ENCODE measurements around the gene RNASE13.
"Not testable (repeated sequence)": the region's sequence is repeated elsewhere in the genome, so short reads cannot be mapped to it uniquely, and the experiment has no call there.

The RNASE13 gene

DNA sequence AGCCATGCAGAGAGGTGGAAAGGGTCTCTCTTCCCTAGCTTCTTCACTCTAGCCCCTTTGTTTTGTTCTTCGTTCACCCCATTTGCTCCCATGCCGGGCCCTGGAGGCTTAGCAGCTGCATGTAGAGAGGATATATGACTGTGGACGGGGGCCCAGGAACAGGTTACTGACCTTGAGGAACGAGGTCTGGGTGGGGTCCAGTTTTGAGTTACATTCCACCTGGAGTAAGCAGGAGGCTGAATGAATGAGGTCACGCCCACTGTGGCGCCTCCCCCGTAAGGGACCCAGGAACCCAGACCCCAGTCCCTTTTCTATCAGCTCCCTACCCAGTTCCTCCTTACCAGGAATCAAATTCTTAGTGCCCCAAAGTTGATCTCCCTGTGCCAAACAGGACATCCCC is 16.3 kb downstream of the RNASE13 start:
- TF ChIP-seq, protein P1, sequence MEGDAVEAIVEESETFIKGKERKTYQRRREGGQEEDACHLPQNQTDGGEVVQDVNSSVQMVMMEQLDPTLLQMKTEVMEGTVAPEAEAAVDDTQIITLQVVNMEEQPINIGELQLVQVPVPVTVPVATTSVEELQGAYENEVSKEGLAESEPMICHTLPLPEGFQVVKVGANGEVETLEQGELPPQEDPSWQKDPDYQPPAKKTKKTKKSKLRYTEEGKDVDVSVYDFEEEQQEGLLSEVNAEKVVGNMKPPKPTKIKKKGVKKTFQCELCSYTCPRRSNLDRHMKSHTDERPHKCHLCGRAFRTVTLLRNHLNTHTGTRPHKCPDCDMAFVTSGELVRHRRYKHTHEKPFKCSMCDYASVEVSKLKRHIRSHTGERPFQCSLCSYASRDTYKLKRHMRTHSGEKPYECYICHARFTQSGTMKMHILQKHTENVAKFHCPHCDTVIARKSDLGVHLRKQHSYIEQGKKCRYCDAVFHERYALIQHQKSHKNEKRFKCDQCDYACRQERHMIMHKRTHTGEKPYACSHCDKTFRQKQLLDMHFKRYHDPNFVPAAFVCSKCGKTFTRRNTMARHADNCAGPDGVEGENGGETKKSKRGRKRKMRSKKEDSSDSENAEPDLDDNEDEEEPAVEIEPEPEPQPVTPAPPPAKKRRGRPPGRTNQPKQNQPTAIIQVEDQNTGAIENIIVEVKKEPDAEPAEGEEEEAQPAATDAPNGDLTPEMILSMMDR (IDR thresholded peaks at IDR 0.05; ENCODE audit: borderline replicate concordance, control extremely low read depth, extremely low read depth, insufficient read depth, missing control alignments), result no peak
- DNase-seq (ENCODE audit: low spot score), result no peak
- in situ Hi-C loops (cut with MboI; ENCODE audit: low sequenced_read_pairs, unreplicated experiment), result loop anchor here (10.0 kb wide), 1 partner anchor 77 kb away; the partner anchor contains the start of gene ZNF219

DNA sequence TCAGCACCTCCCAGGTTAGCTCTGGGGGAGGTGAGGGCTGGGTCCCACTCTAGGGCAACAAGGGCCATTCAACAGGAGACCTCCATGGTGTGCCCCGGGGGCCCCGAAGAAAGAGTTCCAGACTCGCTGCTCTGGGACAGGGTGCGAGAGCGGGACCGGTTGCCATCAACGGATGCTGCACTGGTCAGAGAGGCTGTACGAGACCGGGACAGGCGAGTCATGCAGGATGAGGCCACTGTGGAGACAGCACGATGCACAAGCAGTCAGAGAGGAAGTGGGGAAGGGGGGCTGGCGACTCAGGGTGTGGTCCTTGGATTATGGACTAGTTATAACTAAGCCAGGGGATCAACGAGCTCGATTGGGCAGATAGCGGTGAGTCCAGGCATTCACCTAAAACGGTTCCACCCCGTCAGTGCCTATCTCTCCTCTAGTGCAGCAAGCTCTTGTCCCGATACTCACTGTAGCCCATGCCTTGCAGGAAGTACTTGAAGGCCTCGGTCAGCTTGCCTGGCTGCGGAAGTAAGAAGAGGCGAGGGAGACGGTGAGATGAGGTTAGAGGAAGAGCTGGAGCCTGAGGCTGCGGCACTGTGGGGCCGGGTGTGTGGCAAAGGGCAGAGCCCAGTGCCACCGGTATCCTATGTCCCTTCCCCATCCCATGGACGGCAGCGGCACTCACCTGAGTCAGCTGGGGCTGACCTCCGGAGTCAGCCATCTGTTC is 16.9 kb downstream of the RNASE13 start:
- in situ Hi-C loops (cut with MboI; ENCODE audit: low sequenced_read_pairs, unreplicated experiment), result loop anchor here (10.0 kb wide), 1 partner anchor 77 kb away; the partner anchor contains the start of gene ZNF219

DNA sequence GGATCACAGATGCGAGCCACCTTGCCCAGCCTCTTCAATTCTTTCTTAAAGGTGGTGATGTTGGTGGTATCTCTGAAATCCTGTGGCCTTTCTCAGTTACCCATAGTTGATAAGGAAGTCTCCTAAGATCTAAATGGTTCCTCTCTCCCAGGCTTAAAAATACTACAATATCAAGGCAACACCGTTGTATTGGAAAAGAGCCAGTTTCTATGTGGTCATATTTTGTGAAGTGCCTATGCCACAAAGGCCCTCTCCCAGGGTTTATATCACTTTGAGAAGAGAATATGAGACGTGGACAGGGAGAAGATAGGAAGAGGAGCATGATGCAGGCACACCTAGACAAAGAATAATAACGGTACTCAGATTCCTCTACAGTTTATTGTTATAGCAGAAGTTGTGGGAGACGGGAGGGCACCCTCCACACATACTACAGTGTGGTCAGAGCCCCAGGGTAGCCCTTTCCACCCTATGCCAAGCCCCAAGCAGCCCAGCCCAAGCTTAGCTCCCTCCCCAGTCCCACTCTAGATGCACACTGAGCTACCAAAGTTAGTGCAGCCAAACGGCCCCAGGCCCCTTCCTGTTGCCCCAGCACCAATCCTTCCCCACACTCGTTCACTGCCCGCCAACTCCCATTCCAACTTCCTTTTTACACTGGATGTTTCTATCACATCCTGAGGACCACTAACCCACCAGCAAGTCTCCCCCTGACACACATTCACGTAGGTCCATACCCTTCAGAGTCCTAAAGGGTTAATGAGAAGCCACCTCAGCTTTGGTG is 18.0 kb downstream of the RNASE13 start:
- in situ Hi-C loops (cut with MboI; ENCODE audit: low sequenced_read_pairs, unreplicated experiment), result loop anchor here (10.0 kb wide), 1 partner anchor 78 kb away; the partner anchor contains the start of gene ZNF219
- TF ChIP-seq, protein P1 (IDR thresholded peaks at IDR 0.05; ENCODE audit: borderline replicate concordance, control extremely low read depth, extremely low read depth, insufficient read depth, missing control alignments), result no peak
- no peak for DNase-seq (ENCODE audit: low spot score)

More for the DNA sequence above, 16.9 kb downstream of the RNASE13 start:
- TF ChIP-seq, protein P1 (IDR thresholded peaks at IDR 0.05; ENCODE audit: borderline replicate concordance, control extremely low read depth, extremely low read depth, insufficient read depth, missing control alignments), result no peak
- no peak for DNase-seq (ENCODE audit: low spot score)

DNA sequence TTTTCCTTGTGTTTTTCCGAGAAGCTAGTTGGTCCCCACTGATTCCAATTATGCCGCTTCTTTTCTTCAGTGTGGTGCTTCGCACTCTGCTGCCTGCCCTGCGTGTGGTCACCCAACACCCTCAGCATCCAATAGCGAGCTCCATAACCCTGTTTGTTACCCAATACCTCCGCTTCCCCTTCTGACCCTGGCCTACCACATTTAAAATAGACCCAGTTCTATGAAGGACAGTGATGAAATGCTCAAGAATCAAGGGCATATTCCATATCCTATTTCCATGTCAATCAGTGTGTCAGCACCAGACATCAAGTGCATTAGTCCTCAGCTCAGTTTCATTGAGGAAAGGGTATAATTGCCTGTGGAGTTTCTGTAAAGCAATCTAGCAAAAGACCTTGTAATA is 19.3 kb downstream of the RNASE13 start:
- in situ Hi-C loops (cut with MboI; ENCODE audit: low sequenced_read_pairs, unreplicated experiment), result loop anchor here (10.0 kb wide), 1 partner anchor 79 kb away; the partner anchor contains the start of gene ZNF219
- no peak for DNase-seq (ENCODE audit: low spot score)
- TF ChIP-seq, protein P1 (IDR thresholded peaks at IDR 0.05; ENCODE audit: borderline replicate concordance, control extremely low read depth, extremely low read depth, insufficient read depth, missing control alignments), result no peak

DNA sequence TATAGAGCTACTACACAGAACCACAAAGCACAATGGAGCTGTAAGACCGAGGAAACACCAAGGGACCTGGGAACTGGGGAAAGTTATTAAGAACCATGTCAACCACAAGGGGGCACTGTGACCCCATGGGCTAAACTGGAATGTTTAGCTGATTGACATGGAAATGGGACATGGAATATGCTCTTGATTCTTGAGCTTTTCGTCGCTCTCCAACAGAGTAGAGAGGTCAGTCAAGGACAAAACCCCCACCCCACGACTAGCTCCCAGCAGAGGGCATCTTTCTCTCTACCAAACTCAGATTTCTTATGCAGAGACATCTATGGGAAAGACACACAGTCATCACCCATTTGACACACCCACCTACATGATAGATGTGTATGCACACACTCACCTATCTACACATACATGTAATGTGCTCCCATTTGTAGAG is 19.8 kb downstream of the RNASE13 start:
- in situ Hi-C loops (cut with MboI; ENCODE audit: low sequenced_read_pairs, unreplicated experiment), result loop anchor here (10.0 kb wide), 1 partner anchor 80 kb away; the partner anchor contains the start of gene ZNF219
- peak; percentile 70 for DNase-seq (ENCODE audit: low spot score)
- TF ChIP-seq, protein P1 (IDR thresholded peaks at IDR 0.05; ENCODE audit: borderline replicate concordance, control extremely low read depth, extremely low read depth, insufficient read depth, missing control alignments), result peak; percentile 73

DNA sequence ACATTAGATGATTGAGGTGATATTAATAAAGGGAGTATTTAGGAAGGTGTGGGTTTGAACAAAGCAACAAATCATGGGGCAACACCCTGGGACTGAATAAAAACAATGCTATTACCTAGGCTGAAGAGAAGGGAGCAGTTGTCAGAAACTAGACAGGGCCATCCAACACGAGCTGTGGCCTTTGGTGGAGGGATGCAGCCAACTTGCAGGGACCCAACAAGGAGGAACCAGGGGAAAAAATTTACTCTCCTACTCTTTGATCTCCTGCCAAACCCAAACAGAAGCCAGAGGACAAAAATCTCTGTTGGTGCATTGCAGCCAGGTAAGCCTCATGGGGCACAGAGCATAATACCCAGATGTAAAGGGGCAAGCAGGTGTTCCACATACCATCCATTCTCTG is 23.5 kb downstream of the RNASE13 start:
- in situ Hi-C loops (cut with MboI; ENCODE audit: low sequenced_read_pairs, unreplicated experiment), result loop anchor here (10.0 kb wide), 1 partner anchor 84 kb away; the partner anchor contains the start of gene ZNF219
- TF ChIP-seq, protein P1 (IDR thresholded peaks at IDR 0.05; ENCODE audit: borderline replicate concordance, control extremely low read depth, extremely low read depth, insufficient read depth, missing control alignments), result no peak
- DNase-seq (ENCODE audit: low spot score), result no peak

DNA sequence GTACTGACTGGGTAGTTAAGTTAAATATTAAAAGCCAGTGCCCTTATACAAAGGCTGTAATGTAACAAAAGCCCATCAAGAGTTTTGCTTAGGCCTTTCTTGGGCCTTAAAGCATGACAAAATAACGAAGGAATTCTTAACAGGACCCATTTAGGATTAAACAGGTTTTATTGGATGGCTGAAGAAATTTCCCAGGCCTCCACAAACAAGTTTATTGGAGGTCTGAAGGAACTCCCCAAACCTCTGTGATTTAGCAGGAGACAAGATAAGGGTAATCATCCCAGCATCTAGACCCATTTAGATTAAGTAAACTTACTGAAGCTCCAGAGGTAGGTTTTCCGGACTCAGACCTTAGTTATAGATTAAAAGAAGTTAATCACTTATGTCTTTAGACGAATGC is 24.9 kb downstream of the RNASE13 start:
- DNase-seq (ENCODE audit: low spot score), result not testable (repeated sequence)
- in situ Hi-C loops (cut with MboI; ENCODE audit: low sequenced_read_pairs, unreplicated experiment), result loop anchor here (10.0 kb wide), 1 partner anchor 85 kb away; the partner anchor contains the start of gene ZNF219

All from GM13976 (cell line).